NB4 (cell line): ENCODE measurements around the gene KCNK2.

Experiments
- MAX ChIP-seq: IDR thresholded peaks from 2 replicates; pipeline ENCODE4 v1.6.1; 2011; ENCODE audit warnings: low read depth, low read length
- MYC ChIP-seq: IDR thresholded peaks from 2 replicates; pipeline ENCODE4 v1.6.1; 2011; ENCODE audit warnings: low read depth, low read length
- POLR2A ChIP-seq: IDR thresholded peaks from 2 replicates; pipeline ENCODE4 v1.6.1; 2011; ENCODE audit warnings: mild to moderate bottlenecking; ENCODE audit not compliant: insufficient read length; ENCODE audit errors: extremely low read depth
- TF ChIP-seq, protein P1 (sequence below): IDR thresholded peaks from one replicate; pipeline ENCODE4 v1.5.1; 2012; ENCODE audit warnings: low read depth, low read length

DNA sequence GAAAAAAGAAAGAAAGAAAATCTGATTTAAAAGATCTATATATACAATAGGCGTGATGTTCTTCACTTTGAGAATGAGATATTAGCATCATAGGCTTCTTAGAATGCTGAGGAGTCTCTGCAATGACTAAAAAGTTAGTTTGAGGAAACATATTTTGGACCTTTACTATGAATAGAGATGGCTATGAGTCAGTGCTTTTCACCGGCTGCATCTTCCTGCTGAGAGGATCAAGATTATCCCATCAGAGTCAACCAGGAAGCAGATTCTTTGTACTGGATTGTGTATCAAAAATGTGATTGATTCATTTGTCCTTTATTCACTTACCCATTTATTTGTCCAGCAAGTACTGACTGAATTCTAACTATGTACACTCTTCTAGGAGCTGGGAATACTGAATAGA is 144.2 kb downstream of the KCNK2 start:
- TF ChIP-seq, protein P1, sequence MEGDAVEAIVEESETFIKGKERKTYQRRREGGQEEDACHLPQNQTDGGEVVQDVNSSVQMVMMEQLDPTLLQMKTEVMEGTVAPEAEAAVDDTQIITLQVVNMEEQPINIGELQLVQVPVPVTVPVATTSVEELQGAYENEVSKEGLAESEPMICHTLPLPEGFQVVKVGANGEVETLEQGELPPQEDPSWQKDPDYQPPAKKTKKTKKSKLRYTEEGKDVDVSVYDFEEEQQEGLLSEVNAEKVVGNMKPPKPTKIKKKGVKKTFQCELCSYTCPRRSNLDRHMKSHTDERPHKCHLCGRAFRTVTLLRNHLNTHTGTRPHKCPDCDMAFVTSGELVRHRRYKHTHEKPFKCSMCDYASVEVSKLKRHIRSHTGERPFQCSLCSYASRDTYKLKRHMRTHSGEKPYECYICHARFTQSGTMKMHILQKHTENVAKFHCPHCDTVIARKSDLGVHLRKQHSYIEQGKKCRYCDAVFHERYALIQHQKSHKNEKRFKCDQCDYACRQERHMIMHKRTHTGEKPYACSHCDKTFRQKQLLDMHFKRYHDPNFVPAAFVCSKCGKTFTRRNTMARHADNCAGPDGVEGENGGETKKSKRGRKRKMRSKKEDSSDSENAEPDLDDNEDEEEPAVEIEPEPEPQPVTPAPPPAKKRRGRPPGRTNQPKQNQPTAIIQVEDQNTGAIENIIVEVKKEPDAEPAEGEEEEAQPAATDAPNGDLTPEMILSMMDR = no peak
- TF ChIP-seq POLR2A = no peak
- no peak for TF ChIP-seq MYC
- no peak for TF ChIP-seq MAX
